Stimulated activated CD8-positive, alpha-beta memory T cell treated with anti-CD3 and anti-CD28 coated beads, Interleukin-2, amount 100 ng/mL, for 1 hour (primary cell): ENCODE measurements around the gene C9orf43.
"Not testable (repeated sequence)": the region's sequence is repeated elsewhere in the genome, so short reads cannot be mapped to it uniquely, and the experiment has no call there.

ENCODE experiments used
- DNase-seq, 2 donors: peaks; one replicate each; pipeline ENCODE4 v3.0.0-alpha.2; 2020; ENCODE audit warnings: low read depth in 2 of 2

The C9orf43 gene

GRCh38 chr9:113416149-113416721, 5.7 kb downstream of the C9orf43 start:
- DNase-seq, result no peak

GRCh38 chr9:113417370-113417769, 6.8 kb downstream of the C9orf43 start:
- no peak for DNase-seq

GRCh38 chr9:113421726-113422125, 11.2 kb downstream of the C9orf43 start:
- no peak for DNase-seq

GRCh38 chr9:113425072-113425471, 14.5 kb downstream of the C9orf43 start:
- no peak for DNase-seq

- no peak for DNase-seq
Observed at GRCh38 chr9:113426701-113427100, 16.2 kb downstream of the C9orf43 start.

- DNase-seq, result no peak
Observed at GRCh38 chr9:113427629-113428028, 17.1 kb downstream of the C9orf43 start.

- no peak for DNase-seq
Observed at GRCh38 chr9:113428062-113428615, 17.6 kb downstream of the C9orf43 start.

GRCh38 chr9:113431191-113431590, 20.6 kb downstream of the C9orf43 start:
- no peak for DNase-seq

GRCh38 chr9:113436728-113437515, 26.4 kb downstream of the C9orf43 start:
- no peak for DNase-seq

GRCh38 chr9:113437716-113438115, 27.2 kb downstream of the C9orf43 start:
- DNase-seq, result not testable (repeated sequence)

- no peak for DNase-seq
Observed at GRCh38 chr9:113444736-113445135, 34.2 kb downstream of the C9orf43 start.

GRCh38 chr9:113446323-113446740, 35.8 kb downstream of the C9orf43 start:
- DNase-seq, result no peak

GRCh38 chr9:113449376-113449775, 38.8 kb downstream of the C9orf43 start:
- no peak for DNase-seq

- no peak for DNase-seq
Observed at GRCh38 chr9:113452113-113452605, 41.6 kb downstream of the C9orf43 start.

- DNase-seq, result no peak
Observed at GRCh38 chr9:113454914-113455761, 44.6 kb downstream of the C9orf43 start.

GRCh38 chr9:113456235-113456634, 45.7 kb downstream of the C9orf43 start:
- DNase-seq, result no peak

GRCh38 chr9:113461285-113461684, 50.7 kb downstream of the C9orf43 start:
- DNase-seq, result no peak

GRCh38 chr9:113461943-113462342, 51.4 kb downstream of the C9orf43 start:
- DNase-seq, result no peak

- DNase-seq, result no peak
Observed at GRCh38 chr9:113462781-113463286, 52.3 kb downstream of the C9orf43 start.

- DNase-seq, result no peak
Observed at GRCh38 chr9:113463418-113464285, 53.1 kb downstream of the C9orf43 start, which contains the start of gene RGS3. Gene RGS3, plus strand, starts transcription at chr9:113463727. Its CDS starts 76 bp downstream, at chr9:113463803.

GRCh38 chr9:113464286-113464660, 53.7 kb downstream of the C9orf43 start:
- no peak for DNase-seq
